SK-N-SH (cell line): Measurements from ENCODE around the gene AKAP10. TPM values are rescaled to one million over a fixed set of nuclear protein-coding genes. Genes with fewer than 3 reads are reported as not detected.

ENCODE experiments used
- CTCF ChIA-PET: fragments of 300-600, 350-600 bp; formaldehyde crosslinking; extraction: SDS; loops from one replicate; lab custom pipeline; 2021; lab: Yijun Ruan, JAX
- POLR2A ChIA-PET: fragments of 350-600 bp; sonication (Branson Sonifier 250); formaldehyde crosslinking; extraction: SDS; loops from one replicate; lab custom pipeline; 2020; ENCODE audit warnings: antibody characterized with exemption, inconsistent platforms; lab: Yijun Ruan, JAX
- DNase-seq: peaks from one replicate; pipeline ENCODE4 v3.0.0; 2012
- H2AFZ ChIP-seq: fragments of 200-600 bp; sonication (generic); 2 replicates; pipeline ENCODE4 v1.8.1; 2016; ENCODE audit warnings: antibody characterized with exemption, mild to moderate bottlenecking, low read depth
- H3F3A ChIP-seq: fragments of 200-600 bp; sonication (generic); replicated peaks from 2 replicates; pipeline ENCODE3; 2016; ENCODE audit warnings: antibody characterized with exemption, mild to moderate bottlenecking; ENCODE audit not compliant: insufficient read depth
- H3K27ac ChIP-seq, 2 experiments: fragments of 200-500 bp in 1 of 2; fragments of 200-600 bp in 1 of 2; sonication (Bioruptor generic) in 1 of 2; sonication (generic), shearing (Covaris generic) in 1 of 2; 2 replicates each; pipeline versions ENCODE4 v1.5.1 to v1.6.1; 2014 to 2016; ENCODE audit warnings: low read depth in 2 of 2, inconsistent platforms in 1 of 2, low read length in 1 of 2, mild to moderate bottlenecking in 1 of 2, mixed read lengths in 1 of 2
- H3K27me3 ChIP-seq: fragments of 200-600 bp; sonication (generic), shearing (Covaris generic); 2 replicates; pipeline ENCODE4 v1.6.1; 2016; ENCODE audit warnings: mixed run types; ENCODE audit not compliant: insufficient read depth
- H3K36me3 ChIP-seq, 2 experiments: fragments of 200-500 bp in 1 of 2; fragments of 200-600 bp in 1 of 2; sonication (Bioruptor generic) in 1 of 2; sonication (generic) in 1 of 2; replicated peaks in 1 of 2; 2 replicates each; pipeline versions ENCODE3 to v1.5.1; 2014 to 2016; ENCODE audit warnings: low read length in 1 of 2, mild to moderate bottlenecking in 1 of 2; ENCODE audit not compliant: insufficient read depth in 2 of 2, control insufficient read depth in 1 of 2
- H3K4me1 ChIP-seq, 2 experiments: fragments of 200-500 bp in 1 of 2; fragments of 200-600 bp in 1 of 2; sonication (Bioruptor generic) in 1 of 2; sonication (generic), shearing (Covaris generic) in 1 of 2; 2 replicates each; pipeline versions ENCODE4 v1.5.1 to v1.6.1; 2014 to 2016; ENCODE audit warnings: low read depth in 1 of 2, low read length in 1 of 2, mixed run types in 1 of 2; ENCODE audit not compliant: insufficient read depth in 2 of 2, control insufficient read depth in 1 of 2
- H3K4me2 ChIP-seq: fragments of 200-600 bp; sonication (generic), shearing (Covaris generic); 2 replicates; pipeline ENCODE4 v1.6.1; 2017; ENCODE audit warnings: mixed run types
- H3K4me3 ChIP-seq, 2 experiments: fragments of 200-500 bp in 1 of 2; fragments of 200-600 bp in 1 of 2; sonication (Bioruptor generic) in 1 of 2; sonication (generic), shearing (Covaris generic) in 1 of 2; 2 replicates each; pipeline versions ENCODE4 v1.5.1 to v1.8.1; 2014 to 2016; ENCODE audit warnings: low read depth in 2 of 2, inconsistent platforms in 1 of 2, low read length in 1 of 2, mild to moderate bottlenecking in 1 of 2, mixed read lengths in 1 of 2, moderate library complexity in 1 of 2
- H3K79me2 ChIP-seq: fragments of 200-600 bp; sonication (generic); 2 replicates; pipeline ENCODE4 v1.8.1; 2017; ENCODE audit warnings: mild to moderate bottlenecking; ENCODE audit not compliant: insufficient read depth
- H3K9ac ChIP-seq: fragments of 200-600 bp; sonication (generic); 2 replicates; pipeline ENCODE4 v1.6.1; 2017; ENCODE audit warnings: mixed run types
- H3K9me2 ChIP-seq: fragments of 200-600 bp; sonication (generic); 2 replicates; pipeline ENCODE4 v1.6.1; 2017; ENCODE audit warnings: mixed run types
- H3K9me3 ChIP-seq: fragments of 200-600 bp; sonication (generic); 2 replicates; pipeline ENCODE4 v1.6.1; 2017; ENCODE audit warnings: mixed run types, mild to moderate bottlenecking, moderate library complexity
- H4K20me1 ChIP-seq: fragments of 200-600 bp; sonication (generic); 2 replicates; pipeline ENCODE4 v1.6.1; 2017; ENCODE audit warnings: mild to moderate bottlenecking, mixed run types; ENCODE audit not compliant: insufficient read depth
- EP300 ChIP-seq, 2 experiments: IDR thresholded peaks; 2 replicates each; pipeline versions ENCODE4 v1.4.0 to v1.6.1; 2012; ENCODE audit warnings: borderline replicate concordance in 1 of 2, low read depth in 1 of 2, low read length in 1 of 2
- FOSL2 ChIP-seq: IDR thresholded peaks from 2 replicates; pipeline ENCODE4 v1.4.0; 2012; ENCODE audit warnings: low read depth, mild to moderate bottlenecking, moderate library complexity, borderline replicate concordance
- GABPA ChIP-seq: IDR thresholded peaks from 2 replicates; pipeline ENCODE4 v1.4.0; 2012; ENCODE audit warnings: low read depth, mild to moderate bottlenecking
- RXRA ChIP-seq: IDR thresholded peaks from 2 replicates; pipeline ENCODE4 v1.4.0; 2012; ENCODE audit warnings: low read depth, mild to moderate bottlenecking, borderline replicate concordance
- SIN3A ChIP-seq: IDR thresholded peaks from 2 replicates; pipeline ENCODE4 v1.6.1; 2012; ENCODE audit warnings: low read depth, mild to moderate bottlenecking, low read length, moderate library complexity, borderline replicate concordance
- ZBTB33 ChIP-seq: IDR thresholded peaks from 2 replicates; pipeline ENCODE4 v1.4.0; 2012; ENCODE audit warnings: low read depth, borderline replicate concordance
- WGBS: methylation state at CpG from one replicate; pipeline ENCODE4 v1.1.6; 2017; ENCODE audit warnings: low lambda C conversion rate; 5-methylcytosine and 5-hydroxymethylcytosine counted together
- polyA plus RNA-seq, 3 experiments: library from polyadenylated mRNA; depleted of rRNA; stranded (reverse); fragments of >200 nt; gene quantifications; 2 replicates each; pipeline ENCODE4 v1.2.3, GENCODE V29; 2012
- small RNA-seq, 7 experiments: library from RNA; depleted of rRNA; stranded (forward); fragments of <200 nt; gene quantifications; one replicate each; pipeline ENCODE3, GENCODE V24; 2012
- TF ChIP-seq, protein P1 (sequence below): IDR thresholded peaks from 2 replicates; pipeline ENCODE4 v1.6.1; 2012; ENCODE audit warnings: mild to moderate bottlenecking, low read depth, low read length, moderate library complexity
- TF ChIP-seq, protein P2 (sequence below): IDR thresholded peaks from 2 replicates; pipeline ENCODE4 v1.4.0; 2012; ENCODE audit warnings: low read depth, borderline replicate concordance

AKAP10 gene
- polyA plus RNA-seq, 1 of the 3 experiments (the other 2 are of a cell fraction): 12.7 TPM

GRCh38 chr17:19857640-19858039 lies 120.0 kb downstream of the AKAP10 start:
- no peak overlapping the region for H3K9ac ChIP-seq
- H3K79me2 ChIP-seq: no peaks in the 10 kb centered on the region
- H3K9me2 ChIP-seq: no peaks in the 10 kb centered on the region
- no peaks in the 10 kb centered on the region for H3K9me3 ChIP-seq
- H4K20me1 ChIP-seq: no peaks in the 10 kb centered on the region
- CTCF ChIA-PET: no interaction called here
- no peak overlapping the region for H2AFZ ChIP-seq
- DNase-seq: peak; percentile 29
- TF ChIP-seq FOSL2 (no peak), GABPA (no peak), ZBTB33 (no peak), SIN3A (no peak), RXRA (no peak), EP300 (IDR thresholded peaks at IDR 0.05; ENCODE audit: borderline replicate concordance in 1 of 2, low read depth in 1 of 2, low read length in 1 of 2) (no peak)
- TF ChIP-seq, protein P1, sequence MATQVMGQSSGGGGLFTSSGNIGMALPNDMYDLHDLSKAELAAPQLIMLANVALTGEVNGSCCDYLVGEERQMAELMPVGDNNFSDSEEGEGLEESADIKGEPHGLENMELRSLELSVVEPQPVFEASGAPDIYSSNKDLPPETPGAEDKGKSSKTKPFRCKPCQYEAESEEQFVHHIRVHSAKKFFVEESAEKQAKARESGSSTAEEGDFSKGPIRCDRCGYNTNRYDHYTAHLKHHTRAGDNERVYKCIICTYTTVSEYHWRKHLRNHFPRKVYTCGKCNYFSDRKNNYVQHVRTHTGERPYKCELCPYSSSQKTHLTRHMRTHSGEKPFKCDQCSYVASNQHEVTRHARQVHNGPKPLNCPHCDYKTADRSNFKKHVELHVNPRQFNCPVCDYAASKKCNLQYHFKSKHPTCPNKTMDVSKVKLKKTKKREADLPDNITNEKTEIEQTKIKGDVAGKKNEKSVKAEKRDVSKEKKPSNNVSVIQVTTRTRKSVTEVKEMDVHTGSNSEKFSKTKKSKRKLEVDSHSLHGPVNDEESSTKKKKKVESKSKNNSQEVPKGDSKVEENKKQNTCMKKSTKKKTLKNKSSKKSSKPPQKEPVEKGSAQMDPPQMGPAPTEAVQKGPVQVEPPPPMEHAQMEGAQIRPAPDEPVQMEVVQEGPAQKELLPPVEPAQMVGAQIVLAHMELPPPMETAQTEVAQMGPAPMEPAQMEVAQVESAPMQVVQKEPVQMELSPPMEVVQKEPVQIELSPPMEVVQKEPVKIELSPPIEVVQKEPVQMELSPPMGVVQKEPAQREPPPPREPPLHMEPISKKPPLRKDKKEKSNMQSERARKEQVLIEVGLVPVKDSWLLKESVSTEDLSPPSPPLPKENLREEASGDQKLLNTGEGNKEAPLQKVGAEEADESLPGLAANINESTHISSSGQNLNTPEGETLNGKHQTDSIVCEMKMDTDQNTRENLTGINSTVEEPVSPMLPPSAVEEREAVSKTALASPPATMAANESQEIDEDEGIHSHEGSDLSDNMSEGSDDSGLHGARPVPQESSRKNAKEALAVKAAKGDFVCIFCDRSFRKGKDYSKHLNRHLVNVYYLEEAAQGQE: no peak
- TF ChIP-seq, protein P2, sequence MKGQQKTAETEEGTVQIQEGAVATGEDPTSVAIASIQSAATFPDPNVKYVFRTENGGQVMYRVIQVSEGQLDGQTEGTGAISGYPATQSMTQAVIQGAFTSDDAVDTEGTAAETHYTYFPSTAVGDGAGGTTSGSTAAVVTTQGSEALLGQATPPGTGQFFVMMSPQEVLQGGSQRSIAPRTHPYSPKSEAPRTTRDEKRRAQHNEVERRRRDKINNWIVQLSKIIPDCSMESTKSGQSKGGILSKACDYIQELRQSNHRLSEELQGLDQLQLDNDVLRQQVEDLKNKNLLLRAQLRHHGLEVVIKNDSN: no peak
- TF ChIP-seq, all 33 proteins: peak for 0
- no peak overlapping the region for H3K4me3 ChIP-seq
- H3K4me2 ChIP-seq: no peak overlapping the region
- POLR2A ChIA-PET: interaction anchor here (1.5 kb wide), 1 partner anchor 11 kb away, joined by 3 read pairs; no protein-coding TSS in a partner anchor
- H3K36me3 ChIP-seq: peaks cover 3 to 17% of the 10 kb centered on the region in 2 experiments
- 50% methylated on average over 2 of the region's 2 CpGs for WGBS
- no peaks in the 10 kb centered on the region; a peak in 1 of 4 replicates for H3K4me1 ChIP-seq
- H3K27ac ChIP-seq: no peak overlapping the region
- H3F3A ChIP-seq: no peaks in the 10 kb centered on the region
- no peaks in the 10 kb centered on the region for H3K27me3 ChIP-seq

Small RNAs within 50 kb of the gene (small RNA-seq; reads per million reads assigned to genes)
- 0 reads per million in 7 experiments for gene AC015726.2

Other genes with a start within 250 kb of the AKAP10 start
- gene ALDH3A1, start 229.5 kb downstream of the AKAP10 start, polyA plus RNA-seq (2012; rRNA removed): 0.52 and 0.79 TPM in 2 replicates
- 18.0 and 28.0 TPM in 2 replicates for gene ULK2, start 109.9 kb downstream of the AKAP10 start, polyA plus RNA-seq (2012; rRNA removed)
- 8.8 and 11.2 TPM in 2 replicates for gene SPECC1, start 31.5 kb upstream of the AKAP10 start, polyA plus RNA-seq (2012; rRNA removed)